HFFc6 (cell line): ENCODE measurements around the gene CLEC16A. TPM values are rescaled to one million over a fixed set of nuclear protein-coding genes. Genes with fewer than 3 reads are reported as not detected.
A peak's percentile ranks its signal among the peaks of the same experiment; 100 is the strongest.

Experiments
- DNase-seq: peaks from one replicate; pipeline ENCODE4 v3.0.0-alpha.2; 2018
- H3K27ac Mint-ChIP-seq: 2 replicates; pipeline ENCODE4 v1.8.0; 2020; ENCODE audit warnings: mild to moderate bottlenecking, mixed read lengths
- H3K27me3 Mint-ChIP-seq: 2 replicates; pipeline ENCODE4 v1.8.0; 2021; ENCODE audit warnings: mild to moderate bottlenecking, moderate library complexity, mixed read lengths; ENCODE audit not compliant: insufficient read depth
- H3K36me3 Mint-ChIP-seq: 2 replicates; pipeline ENCODE4 v1.8.0; 2021; ENCODE audit warnings: low read depth, mixed read lengths
- H3K4me1 Mint-ChIP-seq: 2 replicates; pipeline ENCODE4 v1.8.0; 2020; ENCODE audit warnings: low read depth, mixed read lengths
- H3K4me3 Mint-ChIP-seq: 2 replicates; pipeline ENCODE4 v1.8.0; 2020; ENCODE audit warnings: mild to moderate bottlenecking, moderate library complexity, mixed read lengths
- H3K9me3 Mint-ChIP-seq: 2 replicates; pipeline ENCODE4 v1.8.0; 2020; ENCODE audit warnings: mild to moderate bottlenecking, mixed read lengths
- CTCF ChIP-seq: fragments of 200-600 bp; sonication (generic); IDR thresholded peaks from 2 replicates; pipeline ENCODE4 v1.5.0; 2021; ENCODE audit warnings: antibody characterized with exemption, mild to moderate bottlenecking
- total RNA-seq, 6 experiments: library from RNA; stranded (reverse); fragmentation: NEBNext Ultra II Directional; extraction: Animal tissue kit (Norgen Biotek cat#: 25700); gene quantifications; 2 replicates in 1 of 6; 3 replicates in 5 of 6; pipeline ENCODE4 v1.2.3, GENCODE V29; 2021

The CLEC16A gene
- total RNA-seq, 6 experiments from 2014 or later, result 19.4 to 23.2 (median 21.2) TPM

- Mint-ChIP-seq H3K9me3 (no peaks in the 10 kb centered on the region), H3K27me3 (no peaks in the 10 kb centered on the region), H3K36me3 (peaks cover 36% of the 10 kb centered on the region), H3K27ac (no peak overlapping the region), H3K4me3 (no peak overlapping the region), H3K4me1 (peaks cover 19% of the 10 kb centered on the region)
- no peak for DNase-seq
- no peak for TF ChIP-seq CTCF
Observed at GRCh38 chr16:11038777-11039176, 94.4 kb downstream of the CLEC16A start.

GRCh38 chr16:11039726-11040125 is 95.4 kb downstream of the CLEC16A start:
- H3K4me3 Mint-ChIP-seq, result no peak overlapping the region
- H3K36me3 Mint-ChIP-seq, result peaks cover 29% of the 10 kb centered on the region
- DNase-seq, result no peak
- H3K27ac Mint-ChIP-seq, result no peak overlapping the region
- peaks cover 10% of the 10 kb centered on the region for H3K4me1 Mint-ChIP-seq
- no peaks in the 10 kb centered on the region for H3K9me3 Mint-ChIP-seq
- TF ChIP-seq CTCF, result no peak
- no peaks in the 10 kb centered on the region for H3K27me3 Mint-ChIP-seq

GRCh38 chr16:11042191-11042590 is 97.8 kb downstream of the CLEC16A start:
- TF ChIP-seq CTCF, result no peak
- DNase-seq, result no peak
- Mint-ChIP-seq H3K4me3 (no peak overlapping the region), H3K36me3 (peaks cover 18% of the 10 kb centered on the region), H3K27me3 (no peaks in the 10 kb centered on the region), H3K27ac (no peak overlapping the region), H3K4me1 (peaks cover 17% of the 10 kb centered on the region), H3K9me3 (no peaks in the 10 kb centered on the region)

GRCh38 chr16:11045441-11045840 is 101.1 kb downstream of the CLEC16A start:
- Mint-ChIP-seq H3K36me3 (peaks cover 23% of the 10 kb centered on the region), H3K9me3 (no peaks in the 10 kb centered on the region)

GRCh38 chr16:11045846-11046245 is 101.5 kb downstream of the CLEC16A start:
- peak; percentile 18 for DNase-seq
- no peaks in the 10 kb centered on the region for H3K9me3 Mint-ChIP-seq
- no peak overlapping the region; the same call in 1 of the 2 replicates for H3K4me3 Mint-ChIP-seq
- H3K36me3 Mint-ChIP-seq, result peaks cover 23% of the 10 kb centered on the region
- no peaks in the 10 kb centered on the region; the same call in 1 of the 2 replicates for H3K27me3 Mint-ChIP-seq
- peak overlapping the region; percentile 87 for H3K27ac Mint-ChIP-seq
- H3K4me1 Mint-ChIP-seq, result peaks cover 44% of the 10 kb centered on the region
- no peak for TF ChIP-seq CTCF

More at GRCh38 chr16:11045441-11045840, 101.1 kb downstream of the CLEC16A start:
- Mint-ChIP-seq H3K4me1 (peaks cover 44% of the 10 kb centered on the region), H3K4me3 (no peak overlapping the region), H3K27ac (peak overlapping the region; percentile 87; the same call in 1 of the 2 replicates), H3K27me3 (no peaks in the 10 kb centered on the region; the same call in 1 of the 2 replicates)
- DNase-seq, result no peak
- no peak for TF ChIP-seq CTCF
